Transverse colon (tissue), 4 donors: ENCODE data around the gene MAGEC3. TPM values are rescaled to one million over a fixed set of nuclear protein-coding genes. Genes with fewer than 3 reads are reported as not detected.

Experiments used
- DNase-seq: peaks from one replicate; pipeline ENCODE4 v3.0.0-alpha.2; 2019
- H3K27ac ChIP-seq, 4 donors: fragments of 200-600 bp; sonication (generic); 2 replicates each; pipeline ENCODE4 v1.5.1; 2016 to 2018; ENCODE audit warnings: inconsistent platforms in 4 of 4
- H3K27me3 ChIP-seq: fragments of 200-600 bp; sonication (generic); 2 replicates; pipeline ENCODE4 v1.5.1; 2017; ENCODE audit warnings: inconsistent platforms
- H3K36me3 ChIP-seq, 4 donors: fragments of 200-600 bp; sonication (generic); 2 replicates each; pipeline ENCODE4 v1.5.1; 2017 to 2019; ENCODE audit warnings: inconsistent platforms in 4 of 4
- H3K4me1 ChIP-seq, 4 donors: fragments of 200-600 bp; sonication (generic); 2 replicates each; pipeline ENCODE4 v1.5.1; 2017 to 2020; ENCODE audit warnings: inconsistent platforms in 4 of 4
- H3K4me3 ChIP-seq, 4 donors: fragments of 200-600 bp; sonication (generic); 1 replicate in 1 of 4; 2 replicates in 3 of 4; pipeline versions ENCODE4 v1.5.1 to v1.6.1; 2017 to 2019; ENCODE audit warnings: inconsistent platforms in 4 of 4
- H3K9me3 ChIP-seq, 2 donors: fragments of 200-600 bp; sonication (generic); 2 replicates each; pipeline ENCODE4 v1.5.1; 2017 to 2019; ENCODE audit warnings: inconsistent platforms in 2 of 2
- EP300 ChIP-seq: sonication (generic); formaldehyde crosslinking; IDR thresholded peaks from one replicate; pipeline ENCODE4 v1.6.1; 2017; ENCODE audit warnings: antibody characterized with exemption, low read depth
- POLR2A ChIP-seq: fragments of 450-650 bp; IDR thresholded peaks from one replicate; pipeline ENCODE4 v1.6.1; 2016; ENCODE audit warnings: antibody characterized with exemption, mild to moderate bottlenecking, moderate library complexity
- POLR2AphosphoS5 ChIP-seq, 3 donors: sonication (generic); formaldehyde crosslinking; IDR thresholded peaks; one replicate each; pipeline ENCODE4 v1.6.1; 2016; ENCODE audit warnings: antibody characterized with exemption in 3 of 3
- WGBS, 2 donors: methylation state at CpG; one replicate each; pipeline ENCODE4 v1.1.5; 2018; ENCODE audit warnings: low coverage in 1 of 2; 5-methylcytosine and 5-hydroxymethylcytosine counted together
- in situ Hi-C, 4 donors: fragments of 200-750 bp; cut with MboI; loops; one replicate each; pipeline versions ENCODE4 v1.15.0 to v1.15.1; 2017; ENCODE audit warnings: low sequenced_read_pairs in 3 of 4, low pct_ligation_motif_present in 1 of 4, low pct_unique_long_range_greater_than_20kb in 1 of 4
- intact Hi-C: fragments of 100-400 bp; cut with DNase I; formaldehyde crosslinking; loops from one replicate; pipeline ENCODE4 v1.15.1; 2023; ENCODE audit warnings: low total_unique reads
- total RNA-seq, 4 donors: library from RNA; depleted of rRNA; stranded (reverse); fragments of >200 nt; gene quantifications; one replicate each; pipeline ENCODE4 v1.1.0, GENCODE V29; 2016
- TF ChIP-seq, protein P1 (sequence below), 5 experiments: fragments of 200-600 bp in 3 of 5; fragments of 450-650 bp in 2 of 5; sonication (generic) in 3 of 5; IDR thresholded peaks; 1 replicate in 2 of 5; 2 replicates in 3 of 5; pipeline ENCODE4 v1.5.1; 2016 to 2017; ENCODE audit warnings: antibody characterized with exemption in 5 of 5, inconsistent platforms in 3 of 5, mild to moderate bottlenecking in 2 of 5, moderate library complexity in 1 of 5

MAGEC3 gene
- total RNA-seq, 4 donors from 2014 or later = not detected

DNA sequence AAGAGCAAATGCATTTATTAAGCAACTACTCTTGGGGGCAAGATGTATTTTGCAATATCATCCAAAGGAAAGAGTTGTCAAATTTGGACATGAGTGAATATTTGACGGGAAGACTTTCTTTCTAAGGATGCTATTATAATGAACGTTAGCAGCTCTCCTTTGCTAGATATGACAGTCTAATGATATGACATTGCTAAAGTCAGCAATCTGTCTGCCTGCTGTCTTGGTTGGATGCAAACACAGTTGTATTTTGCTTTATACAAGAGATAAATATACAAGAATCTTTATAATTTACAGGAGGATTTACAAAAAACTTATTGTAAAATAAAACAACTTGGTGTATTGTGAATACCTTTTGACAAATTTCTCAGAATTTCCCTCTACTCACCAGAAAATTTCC lies 103.1 kb downstream of the MAGEC3 start:
- intact Hi-C loops (no loop called here), in situ Hi-C loops (no loop called here)
- no peak for TF ChIP-seq POLR2A
- H3K27ac ChIP-seq = no peak overlapping the region
- no peak for DNase-seq
- H3K4me3 ChIP-seq = no peak overlapping the region
- H3K4me1 ChIP-seq = no peaks in the 10 kb centered on the region
- no peaks in the 10 kb centered on the region for H3K27me3 ChIP-seq
- 83 to 85% methylated on average over 2 of the region's 2 CpGs for WGBS, 2 donors
- H3K9me3 ChIP-seq = no peaks in the 10 kb centered on the region
- H3K36me3 ChIP-seq = no peaks in the 10 kb centered on the region

DNA sequence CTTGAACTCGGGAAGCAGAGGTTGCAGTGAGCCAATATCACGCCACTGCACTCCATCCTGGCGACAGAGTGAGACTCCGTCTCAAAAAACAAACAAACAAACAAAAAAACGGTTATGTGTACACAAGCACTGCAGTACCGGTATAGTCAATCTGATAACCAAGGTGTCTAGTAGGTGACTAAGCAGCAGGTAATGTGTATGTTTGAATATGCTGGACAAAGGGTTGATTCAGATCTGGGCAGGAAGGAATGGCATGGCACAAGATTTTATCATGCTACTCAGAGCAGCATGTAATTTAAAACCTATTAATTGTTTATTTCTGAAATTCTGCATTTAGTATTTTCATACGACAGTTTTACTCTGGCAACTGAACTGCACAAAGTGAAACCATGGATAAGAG lies 107.3 kb downstream of the MAGEC3 start:
- Histone ChIP-seq H3K4me1 (no peaks in the 10 kb centered on the region), H3K27me3 (no peaks in the 10 kb centered on the region), H3K9me3 (no peaks in the 10 kb centered on the region), H3K4me3 (no peak overlapping the region), H3K36me3 (no peaks in the 10 kb centered on the region), H3K27ac (no peak overlapping the region)
- intact Hi-C loops (no loop called here), in situ Hi-C loops (no loop called here)
- no peak for DNase-seq
- no peak for TF ChIP-seq POLR2A
- no peak for TF ChIP-seq EP300
- TF ChIP-seq, protein P1, sequence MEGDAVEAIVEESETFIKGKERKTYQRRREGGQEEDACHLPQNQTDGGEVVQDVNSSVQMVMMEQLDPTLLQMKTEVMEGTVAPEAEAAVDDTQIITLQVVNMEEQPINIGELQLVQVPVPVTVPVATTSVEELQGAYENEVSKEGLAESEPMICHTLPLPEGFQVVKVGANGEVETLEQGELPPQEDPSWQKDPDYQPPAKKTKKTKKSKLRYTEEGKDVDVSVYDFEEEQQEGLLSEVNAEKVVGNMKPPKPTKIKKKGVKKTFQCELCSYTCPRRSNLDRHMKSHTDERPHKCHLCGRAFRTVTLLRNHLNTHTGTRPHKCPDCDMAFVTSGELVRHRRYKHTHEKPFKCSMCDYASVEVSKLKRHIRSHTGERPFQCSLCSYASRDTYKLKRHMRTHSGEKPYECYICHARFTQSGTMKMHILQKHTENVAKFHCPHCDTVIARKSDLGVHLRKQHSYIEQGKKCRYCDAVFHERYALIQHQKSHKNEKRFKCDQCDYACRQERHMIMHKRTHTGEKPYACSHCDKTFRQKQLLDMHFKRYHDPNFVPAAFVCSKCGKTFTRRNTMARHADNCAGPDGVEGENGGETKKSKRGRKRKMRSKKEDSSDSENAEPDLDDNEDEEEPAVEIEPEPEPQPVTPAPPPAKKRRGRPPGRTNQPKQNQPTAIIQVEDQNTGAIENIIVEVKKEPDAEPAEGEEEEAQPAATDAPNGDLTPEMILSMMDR (IDR thresholded peaks at IDR 0.05) = no peak
- TF ChIP-seq POLR2AphosphoS5 (IDR thresholded peaks at IDR 0.05) = no peak
- 67 to 75% methylated on average over 1 to 7 of the region's 7 CpGs for WGBS, 2 donors

DNA sequence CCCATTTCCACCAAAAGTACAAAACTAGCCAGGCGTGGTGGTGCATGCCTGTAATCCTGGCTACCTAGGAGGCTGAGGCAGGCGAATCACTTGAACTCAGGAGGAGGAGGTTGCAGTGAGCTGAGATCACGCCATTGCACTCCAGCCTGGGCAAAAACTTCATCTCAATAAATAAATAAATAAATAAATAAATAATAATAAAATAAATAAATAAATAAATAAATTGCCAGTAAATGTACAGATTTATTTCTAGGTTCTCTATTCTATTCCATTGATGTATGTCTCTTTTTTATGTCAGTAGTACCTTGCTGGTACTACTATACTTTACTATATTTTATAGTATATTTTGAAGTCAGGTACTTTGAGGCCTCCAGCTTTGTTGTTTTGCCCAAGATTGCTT lies 109.2 kb downstream of the MAGEC3 start:
- intact Hi-C loops = no loop called here
- no peak for TF ChIP-seq EP300
- TF ChIP-seq, protein P1 (IDR thresholded peaks at IDR 0.05) = no peak
- no peak for TF ChIP-seq POLR2A
- TF ChIP-seq POLR2AphosphoS5 (IDR thresholded peaks at IDR 0.05) = no peak

More for the DNA sequence above, 109.2 kb downstream of the MAGEC3 start:
- DNase-seq = no peak
- Histone ChIP-seq H3K27me3 (no peaks in the 10 kb centered on the region), H3K4me3 (no peak overlapping the region), H3K36me3 (no peaks in the 10 kb centered on the region), H3K9me3 (no peaks in the 10 kb centered on the region), H3K27ac (no peak overlapping the region), H3K4me1 (no peaks in the 10 kb centered on the region)
- in situ Hi-C loops = no loop called here
- WGBS, 2 donors = 70% methylated on average over 3 of the region's 3 CpGs; no CpG with 5 or more reads in 1 of the 2 donors

Other genes starting within 250 kb of the MAGEC3 start
- gene SPANXA2, start 248.6 kb upstream of the MAGEC3 start, total RNA-seq = not detected
- not detected for gene SPANXD, start 139.6 kb upstream of the MAGEC3 start, total RNA-seq
- gene MAGEC1, start 65.6 kb downstream of the MAGEC3 start, total RNA-seq = not detected